T-helper 1 cell treated with Interleukin-12 subunit alpha and Interleukin-12 subunit beta and Interleukin-4 antibody, amounts not matched to agents 30 μg/mL and 1 μg/mL, for 36 hours (primary cell): ENCODE data around the gene CCSER1.

Experiments used
- H3K27ac Mint-ChIP-seq: one replicate; pipeline ENCODE4 v1.8.0; 2021; ENCODE audit warnings: mild to moderate bottlenecking, mixed read lengths
- H3K27me3 Mint-ChIP-seq: one replicate; pipeline ENCODE4 v1.8.0; 2021; ENCODE audit warnings: low read depth, mixed read lengths
- H3K36me3 Mint-ChIP-seq: one replicate; pipeline ENCODE4 v1.8.0; 2021; ENCODE audit warnings: low read depth, mixed read lengths
- H3K4me1 Mint-ChIP-seq: one replicate; pipeline ENCODE4 v1.8.0; 2021; ENCODE audit warnings: low read depth, mixed read lengths
- H3K4me3 Mint-ChIP-seq: one replicate; pipeline ENCODE4 v1.8.0; 2021; ENCODE audit warnings: mild to moderate bottlenecking, moderate library complexity, mixed read lengths
- H3K9me3 Mint-ChIP-seq: one replicate; pipeline ENCODE4 v1.8.0; 2021; ENCODE audit warnings: mixed read lengths

The CCSER1 gene

GRCh38 chr4:90159193-90159592 is 32.0 kb downstream of the CCSER1 start:
- no peaks in the 10 kb centered on the region for H3K9me3 Mint-ChIP-seq
- H3K4me1 Mint-ChIP-seq: no peaks in the 10 kb centered on the region
- H3K4me3 Mint-ChIP-seq: no peak overlapping the region
- no peaks in the 10 kb centered on the region for H3K36me3 Mint-ChIP-seq
- no peaks in the 10 kb centered on the region for H3K27me3 Mint-ChIP-seq
- H3K27ac Mint-ChIP-seq: no peak overlapping the region

- no peaks in the 10 kb centered on the region for H3K27me3 Mint-ChIP-seq
- no peak overlapping the region for H3K4me3 Mint-ChIP-seq
- H3K9me3 Mint-ChIP-seq: no peaks in the 10 kb centered on the region
- H3K4me1 Mint-ChIP-seq: no peaks in the 10 kb centered on the region
- H3K27ac Mint-ChIP-seq: no peak overlapping the region
- no peaks in the 10 kb centered on the region for H3K36me3 Mint-ChIP-seq
Observed at GRCh38 chr4:90160044-90160443, 32.9 kb downstream of the CCSER1 start.

DNA sequence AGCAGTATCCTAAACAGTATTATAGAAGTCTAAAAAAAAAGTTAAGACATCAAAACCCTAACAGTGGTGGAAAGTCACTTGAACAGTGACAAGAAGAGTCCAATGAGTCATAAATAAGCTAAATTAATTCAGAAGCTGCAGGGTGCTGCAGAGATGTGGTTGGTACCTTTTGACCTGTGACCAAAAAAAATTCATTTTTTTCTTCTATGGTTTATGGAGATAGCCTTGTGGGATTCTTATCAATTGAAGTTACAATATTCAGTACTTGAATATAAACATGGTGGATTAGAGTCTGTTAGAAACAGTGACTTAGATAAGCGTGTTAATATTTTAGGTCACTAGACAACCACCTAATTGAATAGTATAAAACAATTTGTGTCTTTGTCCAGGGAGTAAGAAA is 35.4 kb downstream of the CCSER1 start:
- Mint-ChIP-seq H3K27me3 (no peaks in the 10 kb centered on the region), H3K4me1 (no peaks in the 10 kb centered on the region), H3K27ac (no peak overlapping the region), H3K9me3 (no peaks in the 10 kb centered on the region), H3K4me3 (no peak overlapping the region), H3K36me3 (no peaks in the 10 kb centered on the region)

- Mint-ChIP-seq H3K36me3 (no peaks in the 10 kb centered on the region), H3K4me1 (no peaks in the 10 kb centered on the region), H3K9me3 (no peaks in the 10 kb centered on the region), H3K27ac (no peak overlapping the region), H3K4me3 (no peak overlapping the region), H3K27me3 (no peaks in the 10 kb centered on the region)
Observed at GRCh38 chr4:90163872-90164271, 36.7 kb downstream of the CCSER1 start.

- Mint-ChIP-seq H3K9me3 (no peaks in the 10 kb centered on the region), H3K4me3 (no peak overlapping the region), H3K27ac (no peak overlapping the region), H3K36me3 (no peaks in the 10 kb centered on the region), H3K4me1 (no peaks in the 10 kb centered on the region), H3K27me3 (no peaks in the 10 kb centered on the region)
Observed at GRCh38 chr4:90165883-90166282, 38.7 kb downstream of the CCSER1 start.

GRCh38 chr4:90171491-90171890 is 44.3 kb downstream of the CCSER1 start:
- no peak overlapping the region for H3K4me3 Mint-ChIP-seq
- no peaks in the 10 kb centered on the region for H3K9me3 Mint-ChIP-seq
- H3K4me1 Mint-ChIP-seq: no peaks in the 10 kb centered on the region
- no peaks in the 10 kb centered on the region for H3K27me3 Mint-ChIP-seq
- no peaks in the 10 kb centered on the region for H3K36me3 Mint-ChIP-seq
- H3K27ac Mint-ChIP-seq: no peak overlapping the region

- Mint-ChIP-seq H3K27ac (no peak overlapping the region), H3K36me3 (no peaks in the 10 kb centered on the region), H3K4me1 (no peaks in the 10 kb centered on the region), H3K4me3 (no peak overlapping the region), H3K9me3 (no peaks in the 10 kb centered on the region), H3K27me3 (no peaks in the 10 kb centered on the region)
Observed at GRCh38 chr4:90174621-90175023, 47.4 kb downstream of the CCSER1 start.

DNA sequence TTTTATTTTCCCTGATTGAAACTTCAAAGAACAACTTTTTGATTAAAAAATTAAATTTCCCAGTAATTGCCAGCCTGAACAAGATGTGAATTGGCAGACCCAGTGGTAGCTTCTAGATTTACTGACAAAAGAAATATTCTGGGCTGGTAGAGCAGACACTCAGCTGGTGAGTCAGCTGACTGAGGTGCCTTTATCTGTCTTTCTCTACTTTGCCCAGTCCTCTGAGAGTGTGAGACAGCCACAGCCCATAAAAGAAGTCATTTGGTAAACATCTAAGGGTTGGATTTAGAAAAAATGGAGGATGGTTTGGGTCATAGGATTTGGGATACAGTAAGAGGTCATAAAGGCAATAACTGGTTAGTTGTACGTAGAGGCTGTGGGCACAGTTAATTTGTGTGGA is 54.5 kb downstream of the CCSER1 start:
- no peaks in the 10 kb centered on the region for H3K36me3 Mint-ChIP-seq
- H3K4me1 Mint-ChIP-seq: no peaks in the 10 kb centered on the region
- H3K27me3 Mint-ChIP-seq: no peaks in the 10 kb centered on the region
- no peak overlapping the region for H3K27ac Mint-ChIP-seq
- H3K9me3 Mint-ChIP-seq: no peaks in the 10 kb centered on the region
- no peak overlapping the region for H3K4me3 Mint-ChIP-seq

DNA sequence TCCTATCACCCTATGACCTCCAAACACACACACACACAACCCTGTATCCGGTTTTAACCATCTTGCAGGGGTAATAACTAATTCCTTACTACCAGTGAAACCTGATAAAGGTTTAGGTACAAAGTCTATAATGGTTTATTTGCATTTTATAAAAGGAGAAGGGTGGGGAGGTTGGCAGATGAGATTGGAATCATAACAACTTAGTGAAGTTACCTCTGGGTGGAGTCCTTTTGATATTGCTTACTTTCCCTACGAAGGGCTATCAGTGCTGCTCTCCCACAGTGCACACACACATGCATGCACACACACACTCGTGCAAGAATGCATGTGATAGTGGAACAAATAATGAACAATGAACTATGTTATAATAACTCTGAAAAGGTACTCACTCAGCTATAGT is 56.1 kb downstream of the CCSER1 start:
- H3K4me3 Mint-ChIP-seq: no peak overlapping the region

GRCh38 chr4:90184560-90184959 is 57.4 kb downstream of the CCSER1 start:
- no peaks in the 10 kb centered on the region for H3K36me3 Mint-ChIP-seq
- no peaks in the 10 kb centered on the region for H3K9me3 Mint-ChIP-seq
- no peaks in the 10 kb centered on the region for H3K4me1 Mint-ChIP-seq
- no peaks in the 10 kb centered on the region for H3K27me3 Mint-ChIP-seq
- H3K27ac Mint-ChIP-seq: no peak overlapping the region
- no peak overlapping the region for H3K4me3 Mint-ChIP-seq

More for the DNA sequence above, 56.1 kb downstream of the CCSER1 start:
- Mint-ChIP-seq H3K27ac (no peak overlapping the region), H3K36me3 (no peaks in the 10 kb centered on the region), H3K27me3 (no peaks in the 10 kb centered on the region), H3K4me1 (no peaks in the 10 kb centered on the region), H3K9me3 (no peaks in the 10 kb centered on the region)

DNA sequence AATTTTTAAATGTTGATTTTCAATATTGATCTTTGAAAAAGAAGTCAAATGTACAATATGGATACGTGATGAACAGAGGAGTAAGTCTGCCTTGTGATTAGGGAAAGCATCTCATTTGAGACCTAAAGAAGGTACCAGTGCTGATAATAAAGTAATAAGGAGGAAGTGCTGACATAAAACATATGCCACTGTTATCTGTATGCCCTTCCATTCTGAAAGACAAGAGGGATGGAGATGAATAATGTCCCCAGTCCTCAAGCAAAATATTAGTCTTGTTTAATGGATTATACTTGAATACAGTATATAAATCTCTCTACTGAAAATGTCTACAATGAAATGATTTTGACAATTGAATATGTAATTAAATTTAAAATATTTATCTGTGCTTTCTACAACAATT is 58.2 kb downstream of the CCSER1 start:
- Mint-ChIP-seq H3K4me1 (no peaks in the 10 kb centered on the region), H3K4me3 (no peak overlapping the region), H3K27ac (no peak overlapping the region), H3K36me3 (no peaks in the 10 kb centered on the region), H3K9me3 (no peaks in the 10 kb centered on the region), H3K27me3 (no peaks in the 10 kb centered on the region)

DNA sequence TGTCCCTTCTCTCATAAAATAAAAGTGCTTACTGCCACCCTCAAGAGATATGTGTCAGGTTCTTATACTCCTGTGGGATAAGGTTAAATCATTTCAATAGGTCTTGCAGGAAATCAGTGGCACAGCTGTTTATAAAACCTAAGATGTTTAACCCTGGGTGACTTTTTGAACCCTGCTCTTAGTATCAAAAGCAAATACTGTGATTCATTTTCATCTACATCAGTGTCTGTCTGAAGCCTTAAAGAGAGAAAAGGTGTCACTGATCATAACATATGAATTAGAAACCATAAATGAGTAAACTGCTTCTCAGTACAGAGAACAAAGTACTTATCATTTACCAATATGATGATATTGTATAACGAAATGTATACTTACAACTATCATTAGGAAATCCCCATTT is 59.0 kb downstream of the CCSER1 start:
- no peaks in the 10 kb centered on the region for H3K36me3 Mint-ChIP-seq
- no peaks in the 10 kb centered on the region for H3K27me3 Mint-ChIP-seq
- H3K27ac Mint-ChIP-seq: no peak overlapping the region
- H3K9me3 Mint-ChIP-seq: no peaks in the 10 kb centered on the region
- no peak overlapping the region for H3K4me3 Mint-ChIP-seq
- no peaks in the 10 kb centered on the region for H3K4me1 Mint-ChIP-seq

DNA sequence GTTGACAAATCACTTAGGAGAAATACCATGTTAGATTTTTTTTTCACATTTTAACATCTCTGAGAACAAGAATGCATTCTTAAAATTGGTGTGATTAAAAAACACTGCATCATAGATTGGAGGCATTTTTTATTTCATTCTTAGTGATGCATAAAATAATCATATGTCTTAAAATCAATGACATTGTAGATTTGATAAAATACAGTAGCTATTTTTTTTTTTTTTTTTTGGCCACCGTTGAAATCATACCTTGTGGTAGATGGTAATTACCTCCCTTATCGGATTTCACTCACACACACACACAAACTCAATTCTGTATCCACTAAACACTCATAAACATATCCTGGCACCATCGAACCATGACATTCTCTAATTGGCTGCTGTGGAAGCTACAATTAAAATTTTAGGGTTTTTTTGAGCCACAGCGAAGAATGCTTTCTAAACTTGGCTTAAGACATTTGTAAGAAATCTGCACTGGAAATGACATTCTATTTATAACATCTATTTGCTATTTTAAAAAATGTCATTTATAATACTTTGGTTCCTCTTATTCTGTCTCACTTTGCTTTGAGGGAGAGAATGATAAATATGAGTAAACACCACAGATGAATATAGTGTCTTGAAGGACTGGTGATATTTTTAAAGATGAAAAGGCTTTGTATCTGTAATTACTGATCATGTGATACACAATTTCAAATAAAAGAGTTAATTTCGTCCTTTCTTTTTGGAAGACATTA is 60.1 kb downstream of the CCSER1 start:
- no peak overlapping the region for H3K27ac Mint-ChIP-seq

DNA sequence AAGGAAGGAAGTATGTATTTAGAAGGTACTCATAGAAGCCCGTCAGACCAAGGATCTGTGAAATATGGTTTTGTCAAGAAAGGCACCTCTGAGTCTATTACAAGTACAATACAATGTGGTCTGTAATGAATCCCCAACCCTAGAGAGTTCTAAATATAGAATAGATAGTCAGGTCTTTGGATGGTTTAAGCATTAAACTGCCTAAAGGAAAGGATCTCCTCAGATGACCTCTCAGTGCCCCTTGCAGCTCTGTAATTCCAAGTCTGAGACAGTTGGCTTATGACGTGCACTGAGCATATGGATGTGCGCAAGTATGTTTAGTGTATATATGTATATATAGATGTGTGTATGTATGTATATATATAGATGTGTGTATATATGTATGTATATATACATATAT is 62.0 kb downstream of the CCSER1 start:
- no peaks in the 10 kb centered on the region for H3K36me3 Mint-ChIP-seq
- no peak overlapping the region for H3K4me3 Mint-ChIP-seq
- no peaks in the 10 kb centered on the region for H3K27me3 Mint-ChIP-seq
- H3K9me3 Mint-ChIP-seq: no peaks in the 10 kb centered on the region
- H3K27ac Mint-ChIP-seq: no peak overlapping the region
- no peaks in the 10 kb centered on the region for H3K4me1 Mint-ChIP-seq

More for the DNA sequence above, 60.1 kb downstream of the CCSER1 start:
- H3K36me3 Mint-ChIP-seq: no peaks in the 10 kb centered on the region
- no peak overlapping the region for H3K4me3 Mint-ChIP-seq
- no peaks in the 10 kb centered on the region for H3K9me3 Mint-ChIP-seq
- H3K4me1 Mint-ChIP-seq: no peaks in the 10 kb centered on the region
- H3K27me3 Mint-ChIP-seq: no peaks in the 10 kb centered on the region

- Mint-ChIP-seq H3K27me3 (no peaks in the 10 kb centered on the region), H3K9me3 (no peaks in the 10 kb centered on the region), H3K36me3 (no peaks in the 10 kb centered on the region), H3K4me1 (no peaks in the 10 kb centered on the region), H3K27ac (no peak overlapping the region), H3K4me3 (no peak overlapping the region)
Observed at GRCh38 chr4:90189946-90190345, 62.8 kb downstream of the CCSER1 start.

DNA sequence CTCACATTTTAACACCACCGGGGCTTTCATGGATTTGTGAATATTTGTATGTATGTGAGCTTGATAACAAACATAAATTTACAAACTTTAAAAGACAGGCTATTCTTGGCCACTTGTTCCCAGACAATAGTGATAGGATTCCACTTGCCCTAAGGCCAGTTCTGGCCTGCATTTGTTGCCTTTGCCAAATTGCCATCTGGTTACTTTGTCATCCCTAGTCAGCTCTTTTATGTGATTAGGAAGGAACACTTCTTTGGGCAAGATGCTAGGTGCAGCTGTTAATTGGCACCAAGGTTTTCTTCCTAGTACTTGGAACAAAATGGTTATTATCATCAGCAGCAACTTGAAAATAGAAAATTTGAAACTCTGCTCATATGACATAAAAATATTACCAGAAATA is 63.3 kb downstream of the CCSER1 start:
- no peaks in the 10 kb centered on the region for H3K4me1 Mint-ChIP-seq
- no peak overlapping the region for H3K27ac Mint-ChIP-seq
- no peaks in the 10 kb centered on the region for H3K27me3 Mint-ChIP-seq
- H3K9me3 Mint-ChIP-seq: no peaks in the 10 kb centered on the region
- no peak overlapping the region for H3K4me3 Mint-ChIP-seq
- H3K36me3 Mint-ChIP-seq: no peaks in the 10 kb centered on the region
